GM12878 (cell line): Measurements from ENCODE around the gene CLSTN2. TPM values are rescaled to one million over a fixed set of nuclear protein-coding genes. Genes with fewer than 3 reads are reported as not detected.

ENCODE experiments used
- ATAC-seq: fragments of 200-7000 bp; cut with Tn5 transposase; 3 replicates; pipeline ENCODE4 v1.9.1; 2020; ENCODE audit warnings: mild to moderate bottlenecking, moderate library complexity
- BruUV-seq: library from RNA; stranded (reverse); fragments of 400-500 nt; replicated peaks from 2 replicates; lab custom pipeline; 2021; lab: Mats Ljungman, UMichigan
- CTCF ChIA-PET: fragments of 300-600 bp; sonication (Branson Sonifier 250); formaldehyde crosslinking; extraction: SDS; loops from one replicate; lab custom pipeline; 2021; ENCODE audit warnings: inconsistent platforms; lab: Yijun Ruan, JAX
- POLR2A ChIA-PET: fragments of 350-600 bp; formaldehyde crosslinking; extraction: SDS; loops from one replicate; lab custom pipeline; 2021; ENCODE audit warnings: inconsistent platforms; lab: Charles Lee
- RAD21 ChIA-PET: fragments of 300-600 bp; sonication (Branson Sonifier 250); formaldehyde crosslinking; loops from one replicate; lab custom pipeline; 2023; ENCODE audit warnings: antibody characterized with exemption; ENCODE audit not compliant: unreplicated experiment; lab: Charles Lee
- SMC1A ChIA-PET: fragments of 300-600 bp; sonication (Branson Sonifier 250); formaldehyde crosslinking; loops from one replicate; lab custom pipeline; 2023; ENCODE audit not compliant: unreplicated experiment, uncharacterized antibody; lab: Charles Lee
- DNase-seq: peaks from one replicate; pipeline ENCODE4 v3.0.0-alpha.2; 2011; ENCODE audit warnings: low read depth, low spot score
- FAIRE-seq: peaks from 3 replicates; lab custom pipeline; 2011; peaks lifted over from hg19 to GRCh38; lab: Jason Lieb, UNC
- H2AFZ ChIP-seq: 2 replicates; pipeline ENCODE4 v1.6.0; 2011; ENCODE audit warnings: low read depth, low read length, control low read depth; ENCODE audit not compliant: control insufficient read depth
- H3K27ac ChIP-seq: 2 replicates; pipeline ENCODE4 v1.5.1; 2011; ENCODE audit warnings: control low read depth; ENCODE audit not compliant: control insufficient read depth, insufficient read depth
- H3K27me3 ChIP-seq, 2 experiments: replicated peaks in 1 of 2; 2 replicates each; pipeline versions ENCODE4 v1.6.0 to v1.6.1; 2011; ENCODE audit warnings: low read length in 1 of 2; ENCODE audit not compliant: control insufficient read depth in 2 of 2, insufficient read depth in 2 of 2
- H3K36me3 ChIP-seq, 2 experiments: 2 replicates each; pipeline ENCODE4 v1.5.1; 2011; ENCODE audit warnings: low read length in 1 of 2; ENCODE audit not compliant: control insufficient read depth in 2 of 2, insufficient read depth in 2 of 2
- H3K4me1 ChIP-seq: 2 replicates; pipeline ENCODE4 v1.6.1; 2011; ENCODE audit warnings: mild to moderate bottlenecking, low read length, moderate library complexity, mixed read lengths; ENCODE audit not compliant: control insufficient read depth, insufficient read depth
- H3K4me2 ChIP-seq: 2 replicates; pipeline ENCODE4 v1.6.0; 2011; ENCODE audit warnings: control low read depth; ENCODE audit not compliant: control insufficient read depth, insufficient read depth
- H3K4me3 ChIP-seq: fragments of 200-600 bp; sonication (generic); 2 replicates; pipeline ENCODE4 v1.5.1; 2016
- H3K79me2 ChIP-seq: 2 replicates; pipeline ENCODE4 v1.6.0; 2011; ENCODE audit warnings: low read length; ENCODE audit not compliant: control insufficient read depth, insufficient read depth
- H3K9ac ChIP-seq: 2 replicates; pipeline ENCODE4 v1.8.0; 2011; ENCODE audit warnings: low read length, control low read depth, mixed read lengths; ENCODE audit not compliant: control insufficient read depth, insufficient read depth
- H3K9me3 ChIP-seq: replicated peaks from 3 replicates; pipeline ENCODE4 v1.5.1; 2011; ENCODE audit warnings: mild to moderate bottlenecking, low read length; ENCODE audit not compliant: control insufficient read depth, insufficient read depth
- H4K20me1 ChIP-seq: 2 replicates; pipeline ENCODE4 v1.6.0; 2011; ENCODE audit not compliant: control insufficient read depth, insufficient read depth
- CBX3 ChIP-seq: fragments of 200-600 bp; sonication (generic); IDR thresholded peaks from 2 replicates; pipeline ENCODE4 v1.6.1; 2016; ENCODE audit warnings: low read depth, borderline replicate concordance
- CBX5 ChIP-seq: sonication (generic); IDR thresholded peaks from 2 replicates; pipeline ENCODE4 v1.6.1; 2016; ENCODE audit warnings: low read depth, moderate library complexity, mild to moderate bottlenecking, inconsistent platforms
- IRF4 ChIP-seq: IDR thresholded peaks from 2 replicates; pipeline ENCODE4 v1.6.1; 2011; ENCODE audit warnings: low read depth, low read length
- PML ChIP-seq: IDR thresholded peaks from 2 replicates; pipeline ENCODE4 v1.6.1; 2012; ENCODE audit warnings: low read length, inconsistent platforms
- RCOR1 ChIP-seq: conservative IDR thresholded peaks from 2 replicates; pipeline ENCODE4 v1.6.1; 2012; ENCODE audit warnings: low read depth, low read length, improper control_type of control experiment
- SMARCA5 ChIP-seq: fragments of 450-650 bp; IDR thresholded peaks from 2 replicates; pipeline ENCODE4 v1.6.1; 2017; ENCODE audit warnings: mild to moderate bottlenecking
- SUZ12 ChIP-seq: fragments of 200-600 bp; sonication (generic); IDR thresholded peaks from one replicate; pipeline ENCODE4 v1.6.1; 2018; ENCODE audit warnings: antibody characterized with exemption, mild to moderate bottlenecking; ENCODE audit not compliant: unreplicated experiment
- ZNF274 ChIP-seq: IDR thresholded peaks from one replicate; pipeline ENCODE4 v1.8.0; 2011; ENCODE audit not compliant: insufficient read length, insufficient read depth
- ZSCAN29 ChIP-seq: fragments of 450-650 bp; IDR thresholded peaks from 2 replicates; pipeline ENCODE4 v1.6.1; 2017; ENCODE audit warnings: mild to moderate bottlenecking, moderate library complexity
- WGBS: methylation state at CpG from one replicate; pipeline ENCODE4 v1.1.6; 2016; ENCODE audit warnings: low lambda C conversion rate; ENCODE audit not compliant: insufficient replicate concordance, insufficient coverage; ENCODE audit errors: missing lambda C conversion rate; 5-methylcytosine and 5-hydroxymethylcytosine counted together
- in situ Hi-C: fragments of 300-500 bp; cut with MboI; formaldehyde crosslinking; loops from 9 replicates; pipeline ENCODE4 v1.14.3; 2018; ENCODE audit warnings: mixed read lengths
- intact Hi-C: fragments of 100-400 bp; cut with micrococcal nuclease; formaldehyde crosslinking; loops from one replicate; pipeline ENCODE4 v1.14.2; 2022; ENCODE audit not compliant: unreplicated experiment
- polyA plus RNA-seq, 11 experiments: library from polyadenylated mRNA; depleted of rRNA in 4 of 11; unstranded in 6 of 11; stranded (reverse) in 5 of 11; fragments of >200 nt; fragmentation: Nextera tagmentation in 4 of 11; fragmentation: Illumina TruSeq in 1 of 11; extraction: Ambion mirVana in 4 of 11; extraction: Trizol in 1 of 11; gene quantifications; 1 replicate in 1 of 11; 2 replicates in 10 of 11; pipeline versions ENCODE4 v1.2.1 to v1.2.3, GENCODE V29; 2011 to 2016; ENCODE audit warnings: inconsistent platforms in 2 of 11, missing spikeins in 2 of 11, low read depth in 1 of 11
- total RNA-seq, 4 experiments: library from RNA; depleted of rRNA in 3 of 4; stranded (reverse); fragments of >200 nt in 3 of 4; fragmentation: Illumina TruSeq in 1 of 4; extraction: Trizol in 1 of 4; gene quantifications; 2 replicates each; pipeline versions ENCODE4 v1.2.1 to v1.2.3, GENCODE V29; 2013 to 2021
- TF ChIP-seq, protein P1 (sequence below): fragments of 150-350 bp; IDR thresholded peaks from 2 replicates; pipeline ENCODE4 v1.6.1; 2016; ENCODE audit warnings: low read depth, low read length
- TF ChIP-seq, protein P2 (sequence below): fragments of 450-650 bp; IDR thresholded peaks from 2 replicates; pipeline ENCODE4 v1.6.1; 2017; ENCODE audit warnings: mild to moderate bottlenecking
- TF ChIP-seq, protein P3 (sequence below): fragments of 450-650 bp; IDR thresholded peaks from 2 replicates; pipeline ENCODE4 v1.6.1; 2017; ENCODE audit warnings: mild to moderate bottlenecking, moderate library complexity

CLSTN2 gene
- total and polyA plus RNA-seq, 10 of the 15 experiments (the other 5 are each of a cell fraction or from before 2014, with no cell fraction given) = under 0.01 to 0.10 (median under 0.01) TPM; not detected in 5

DNA sequence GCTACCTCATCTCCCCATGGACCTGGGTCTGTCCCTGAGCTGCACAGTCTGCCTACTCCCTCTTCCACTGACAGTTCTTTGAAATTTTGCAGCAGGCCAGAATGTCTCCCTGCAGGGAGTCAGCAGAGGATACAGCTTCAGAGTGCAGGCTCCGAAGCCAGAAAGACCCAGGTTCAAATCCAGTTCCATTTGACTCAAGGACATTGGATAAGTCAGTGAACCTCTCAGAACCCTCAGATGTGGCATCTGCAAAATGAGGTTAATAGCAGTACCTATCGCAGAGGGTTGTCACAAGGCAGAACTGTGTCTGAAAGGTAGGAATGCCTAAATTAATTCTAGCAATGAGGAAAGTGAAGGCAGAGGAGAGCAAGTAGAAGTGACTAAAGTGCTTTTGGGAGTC lies 498.4 kb downstream of the CLSTN2 start (continued):
- TF ChIP-seq, protein P1, sequence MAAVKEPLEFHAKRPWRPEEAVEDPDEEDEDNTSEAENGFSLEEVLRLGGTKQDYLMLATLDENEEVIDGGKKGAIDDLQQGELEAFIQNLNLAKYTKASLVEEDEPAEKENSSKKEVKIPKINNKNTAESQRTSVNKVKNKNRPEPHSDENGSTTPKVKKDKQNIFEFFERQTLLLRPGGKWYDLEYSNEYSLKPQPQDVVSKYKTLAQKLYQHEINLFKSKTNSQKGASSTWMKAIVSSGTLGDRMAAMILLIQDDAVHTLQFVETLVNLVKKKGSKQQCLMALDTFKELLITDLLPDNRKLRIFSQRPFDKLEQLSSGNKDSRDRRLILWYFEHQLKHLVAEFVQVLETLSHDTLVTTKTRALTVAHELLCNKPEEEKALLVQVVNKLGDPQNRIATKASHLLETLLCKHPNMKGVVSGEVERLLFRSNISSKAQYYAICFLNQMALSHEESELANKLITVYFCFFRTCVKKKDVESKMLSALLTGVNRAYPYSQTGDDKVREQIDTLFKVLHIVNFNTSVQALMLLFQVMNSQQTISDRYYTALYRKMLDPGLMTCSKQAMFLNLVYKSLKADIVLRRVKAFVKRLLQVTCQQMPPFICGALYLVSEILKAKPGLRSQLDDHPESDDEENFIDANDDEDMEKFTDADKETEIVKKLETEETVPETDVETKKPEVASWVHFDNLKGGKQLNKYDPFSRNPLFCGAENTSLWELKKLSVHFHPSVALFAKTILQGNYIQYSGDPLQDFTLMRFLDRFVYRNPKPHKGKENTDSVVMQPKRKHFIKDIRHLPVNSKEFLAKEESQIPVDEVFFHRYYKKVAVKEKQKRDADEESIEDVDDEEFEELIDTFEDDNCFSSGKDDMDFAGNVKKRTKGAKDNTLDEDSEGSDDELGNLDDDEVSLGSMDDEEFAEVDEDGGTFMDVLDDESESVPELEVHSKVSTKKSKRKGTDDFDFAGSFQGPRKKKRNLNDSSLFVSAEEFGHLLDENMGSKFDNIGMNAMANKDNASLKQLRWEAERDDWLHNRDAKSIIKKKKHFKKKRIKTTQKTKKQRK = no peak
- TF ChIP-seq ZSCAN29 (no peak), RCOR1 (no peak)

DNA sequence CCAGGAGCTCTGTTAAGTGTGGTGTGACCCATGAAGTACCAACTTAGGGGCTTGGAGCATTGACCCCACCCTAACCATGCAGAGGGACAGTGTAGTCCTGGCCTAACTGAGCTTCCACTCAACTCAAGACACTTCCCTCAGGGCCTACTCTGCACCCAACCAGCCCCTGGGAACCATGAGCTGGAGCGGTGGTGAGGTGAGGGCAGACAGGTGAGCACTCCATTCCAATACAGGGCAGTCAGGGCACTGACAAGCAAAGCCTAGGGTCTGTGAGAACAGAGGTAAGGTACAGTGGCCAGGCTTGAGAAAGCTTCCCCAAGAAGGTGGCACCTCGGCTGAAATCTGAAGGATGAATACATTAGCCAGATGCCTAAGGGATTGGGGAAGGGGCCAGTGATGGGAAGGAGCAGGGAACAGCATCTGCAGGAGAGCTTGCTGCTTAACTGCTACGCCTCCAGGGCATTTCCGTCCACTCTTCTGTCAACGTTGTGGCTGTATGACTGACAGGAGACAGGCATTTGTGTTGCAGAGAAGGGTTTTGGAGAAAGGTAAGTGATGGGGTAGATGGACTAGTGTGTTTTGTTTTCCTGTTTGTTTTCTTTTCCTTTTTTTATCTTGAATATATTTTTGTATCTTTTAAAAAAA lies 499.4 kb downstream of the CLSTN2 start:
- Histone ChIP-seq H3K4me3 (no peak overlapping the region), H3K4me1 (no peaks in the 10 kb centered on the region), H3K9ac (no peak overlapping the region), H3K27me3 (peaks cover 0 to 1% of the 10 kb centered on the region in 2 experiments; a peak in 2 of 4 replicates), H4K20me1 (no peaks in the 10 kb centered on the region), H2AFZ (no peak overlapping the region), H3K27ac (no peak overlapping the region), H3K36me3 (no peaks in the 10 kb centered on the region), H3K4me2 (no peak overlapping the region), H3K79me2 (no peaks in the 10 kb centered on the region), H3K9me3 (no peaks in the 10 kb centered on the region)
- FAIRE-seq = no peak
- 29% methylated on average over 5 of the region's 5 CpGs for WGBS
- DNase-seq = no peak
- no peak for ATAC-seq
- in situ Hi-C loops = no loop called here
- intact Hi-C loops = loop anchor here (10.0 kb wide), 1 partner anchor 300 kb away; no protein-coding TSS in a partner anchor
- RAD21 ChIA-PET = no interaction called here
- SMC1A ChIA-PET = interaction anchor here (1.5 kb wide), 1 partner anchor 13 kb away, joined by 3 read pairs; no protein-coding TSS in a partner anchor
- POLR2A ChIA-PET = no interaction called here
- CTCF ChIA-PET = interaction anchor here (0.6 kb wide), 1 partner anchor 17 kb away, joined by 3 read pairs; no protein-coding TSS in a partner anchor
- BruUV-seq = no TSS peak
- TF ChIP-seq, protein P2, sequence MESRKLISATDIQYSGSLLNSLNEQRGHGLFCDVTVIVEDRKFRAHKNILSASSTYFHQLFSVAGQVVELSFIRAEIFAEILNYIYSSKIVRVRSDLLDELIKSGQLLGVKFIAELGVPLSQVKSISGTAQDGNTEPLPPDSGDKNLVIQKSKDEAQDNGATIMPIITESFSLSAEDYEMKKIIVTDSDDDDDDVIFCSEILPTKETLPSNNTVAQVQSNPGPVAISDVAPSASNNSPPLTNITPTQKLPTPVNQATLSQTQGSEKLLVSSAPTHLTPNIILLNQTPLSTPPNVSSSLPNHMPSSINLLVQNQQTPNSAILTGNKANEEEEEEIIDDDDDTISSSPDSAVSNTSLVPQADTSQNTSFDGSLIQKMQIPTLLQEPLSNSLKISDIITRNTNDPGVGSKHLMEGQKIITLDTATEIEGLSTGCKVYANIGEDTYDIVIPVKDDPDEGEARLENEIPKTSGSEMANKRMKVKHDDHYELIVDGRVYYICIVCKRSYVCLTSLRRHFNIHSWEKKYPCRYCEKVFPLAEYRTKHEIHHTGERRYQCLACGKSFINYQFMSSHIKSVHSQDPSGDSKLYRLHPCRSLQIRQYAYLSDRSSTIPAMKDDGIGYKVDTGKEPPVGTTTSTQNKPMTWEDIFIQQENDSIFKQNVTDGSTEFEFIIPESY = no peak
- TF ChIP-seq IRF4 (no peak), CBX5 (no peak), SUZ12 (no peak), CBX3 (no peak), SMARCA5 (no peak), PML (no peak), ZNF274 (no peak)
- TF ChIP-seq, protein P3, sequence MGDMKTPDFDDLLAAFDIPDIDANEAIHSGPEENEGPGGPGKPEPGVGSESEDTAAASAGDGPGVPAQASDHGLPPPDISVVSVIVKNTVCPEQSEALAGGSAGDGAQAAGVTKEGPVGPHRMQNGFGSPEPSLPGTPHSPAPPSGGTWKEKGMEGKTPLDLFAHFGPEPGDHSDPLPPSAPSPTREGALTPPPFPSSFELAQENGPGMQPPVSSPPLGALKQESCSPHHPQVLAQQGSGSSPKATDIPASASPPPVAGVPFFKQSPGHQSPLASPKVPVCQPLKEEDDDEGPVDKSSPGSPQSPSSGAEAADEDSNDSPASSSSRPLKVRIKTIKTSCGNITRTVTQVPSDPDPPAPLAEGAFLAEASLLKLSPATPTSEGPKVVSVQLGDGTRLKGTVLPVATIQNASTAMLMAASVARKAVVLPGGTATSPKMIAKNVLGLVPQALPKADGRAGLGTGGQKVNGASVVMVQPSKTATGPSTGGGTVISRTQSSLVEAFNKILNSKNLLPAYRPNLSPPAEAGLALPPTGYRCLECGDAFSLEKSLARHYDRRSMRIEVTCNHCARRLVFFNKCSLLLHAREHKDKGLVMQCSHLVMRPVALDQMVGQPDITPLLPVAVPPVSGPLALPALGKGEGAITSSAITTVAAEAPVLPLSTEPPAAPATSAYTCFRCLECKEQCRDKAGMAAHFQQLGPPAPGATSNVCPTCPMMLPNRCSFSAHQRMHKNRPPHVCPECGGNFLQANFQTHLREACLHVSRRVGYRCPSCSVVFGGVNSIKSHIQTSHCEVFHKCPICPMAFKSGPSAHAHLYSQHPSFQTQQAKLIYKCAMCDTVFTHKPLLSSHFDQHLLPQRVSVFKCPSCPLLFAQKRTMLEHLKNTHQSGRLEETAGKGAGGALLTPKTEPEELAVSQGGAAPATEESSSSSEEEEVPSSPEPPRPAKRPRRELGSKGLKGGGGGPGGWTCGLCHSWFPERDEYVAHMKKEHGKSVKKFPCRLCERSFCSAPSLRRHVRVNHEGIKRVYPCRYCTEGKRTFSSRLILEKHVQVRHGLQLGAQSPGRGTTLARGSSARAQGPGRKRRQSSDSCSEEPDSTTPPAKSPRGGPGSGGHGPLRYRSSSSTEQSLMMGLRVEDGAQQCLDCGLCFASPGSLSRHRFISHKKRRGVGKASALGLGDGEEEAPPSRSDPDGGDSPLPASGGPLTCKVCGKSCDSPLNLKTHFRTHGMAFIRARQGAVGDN = no peak
